C4-2B (cell line): ENCODE data around the gene MX2.
A peak's percentile ranks its signal among the peaks of the same experiment; 100 is the strongest.

Experiments
- H3K27ac ChIP-seq: fragments of 450-650 bp; 2 replicates; pipeline ENCODE4 v1.5.1; 2017
- ZFX ChIP-seq: fragments of 450-650 bp; IDR thresholded peaks from 2 replicates; pipeline ENCODE4 v1.6.1; 2017
- TF ChIP-seq, protein P1 (sequence below): fragments of 450-650 bp; conservative IDR thresholded peaks from 2 replicates; pipeline ENCODE4 v1.5.1; 2017; ENCODE audit warnings: mild to moderate bottlenecking

The MX2 gene

DNA sequence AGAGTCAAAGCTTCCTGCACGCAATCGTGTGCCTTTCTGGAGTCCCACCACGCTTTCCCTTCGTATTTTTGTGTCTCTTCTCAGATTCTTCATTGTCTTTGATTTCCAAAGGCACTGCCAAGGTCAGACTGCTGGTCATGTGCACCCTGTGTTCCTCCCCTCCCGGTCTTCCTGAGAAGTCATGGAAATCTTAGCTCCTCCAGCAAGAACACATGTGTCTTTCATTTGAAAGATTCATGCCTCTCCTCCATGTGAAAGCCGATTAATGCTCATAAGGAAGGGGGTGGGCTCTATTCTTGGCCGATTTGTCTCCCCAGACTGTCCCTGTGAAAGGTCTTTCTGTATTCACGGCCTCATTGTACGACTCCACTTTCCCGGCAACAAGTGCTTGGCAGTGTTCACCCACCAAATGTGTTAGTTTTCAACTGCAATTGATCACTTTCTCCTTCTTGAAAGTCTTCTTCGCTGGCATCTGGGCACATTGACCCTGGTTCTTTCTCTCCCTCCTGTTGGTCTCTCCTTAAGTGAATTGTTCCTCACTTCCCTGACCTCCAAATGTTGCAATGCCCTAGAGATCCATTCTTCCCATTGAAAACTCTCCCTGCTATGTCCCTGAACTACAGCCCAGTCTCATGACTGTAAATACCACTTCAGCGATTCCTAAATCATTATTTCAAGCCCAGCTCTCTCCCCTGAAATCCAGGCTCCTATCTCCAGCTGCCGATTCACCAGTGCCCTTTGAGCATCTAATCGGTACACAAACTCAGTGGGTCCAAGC is 25.4 kb downstream of the MX2 start:
- no peak overlapping the region for H3K27ac ChIP-seq
- TF ChIP-seq ZFX: no peak

DNA sequence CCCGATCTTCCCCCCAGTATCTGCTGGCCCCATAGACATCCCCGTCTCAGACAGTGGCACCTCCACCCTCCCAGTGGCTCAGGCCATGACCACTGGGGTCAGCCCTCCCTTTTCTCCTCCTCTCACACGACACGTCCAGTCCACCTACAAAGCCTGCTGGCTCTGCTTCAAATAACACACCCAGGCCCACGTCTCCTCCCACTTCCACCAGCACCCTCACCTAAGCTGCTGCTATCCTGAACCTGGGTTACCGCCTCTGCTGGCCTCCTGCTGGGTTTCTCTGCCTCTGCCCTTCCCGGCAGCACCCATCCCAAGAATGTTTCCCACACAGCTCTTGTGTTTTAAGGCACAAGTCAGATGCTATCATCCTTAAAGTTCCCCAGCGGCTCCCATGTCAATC is 26.0 kb downstream of the MX2 start:
- TF ChIP-seq, protein P1, sequence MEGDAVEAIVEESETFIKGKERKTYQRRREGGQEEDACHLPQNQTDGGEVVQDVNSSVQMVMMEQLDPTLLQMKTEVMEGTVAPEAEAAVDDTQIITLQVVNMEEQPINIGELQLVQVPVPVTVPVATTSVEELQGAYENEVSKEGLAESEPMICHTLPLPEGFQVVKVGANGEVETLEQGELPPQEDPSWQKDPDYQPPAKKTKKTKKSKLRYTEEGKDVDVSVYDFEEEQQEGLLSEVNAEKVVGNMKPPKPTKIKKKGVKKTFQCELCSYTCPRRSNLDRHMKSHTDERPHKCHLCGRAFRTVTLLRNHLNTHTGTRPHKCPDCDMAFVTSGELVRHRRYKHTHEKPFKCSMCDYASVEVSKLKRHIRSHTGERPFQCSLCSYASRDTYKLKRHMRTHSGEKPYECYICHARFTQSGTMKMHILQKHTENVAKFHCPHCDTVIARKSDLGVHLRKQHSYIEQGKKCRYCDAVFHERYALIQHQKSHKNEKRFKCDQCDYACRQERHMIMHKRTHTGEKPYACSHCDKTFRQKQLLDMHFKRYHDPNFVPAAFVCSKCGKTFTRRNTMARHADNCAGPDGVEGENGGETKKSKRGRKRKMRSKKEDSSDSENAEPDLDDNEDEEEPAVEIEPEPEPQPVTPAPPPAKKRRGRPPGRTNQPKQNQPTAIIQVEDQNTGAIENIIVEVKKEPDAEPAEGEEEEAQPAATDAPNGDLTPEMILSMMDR: no peak
- TF ChIP-seq ZFX: no peak
- no peak overlapping the region for H3K27ac ChIP-seq

DNA sequence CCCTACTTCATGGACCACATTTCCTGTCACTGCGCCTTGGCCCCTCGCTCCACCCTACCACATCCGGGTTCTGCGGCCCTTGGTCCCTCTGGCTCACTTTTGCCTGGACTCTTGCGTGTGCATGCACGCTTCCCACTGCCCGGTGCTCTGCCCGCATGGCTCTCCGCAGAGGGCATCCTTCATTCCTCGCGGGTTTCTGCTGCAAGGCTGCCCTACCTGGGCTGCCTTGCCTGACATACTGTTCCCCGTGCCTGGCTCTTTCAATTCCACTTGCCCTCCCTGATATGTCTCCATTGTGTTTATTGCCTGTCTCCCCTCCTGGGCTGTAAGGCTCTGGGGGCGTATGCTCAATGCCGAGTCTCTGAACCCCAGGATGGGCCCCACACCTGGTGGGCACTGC is 26.4 kb downstream of the MX2 start:
- no peak overlapping the region for H3K27ac ChIP-seq
- no peak for TF ChIP-seq ZFX
- TF ChIP-seq, protein P1: no peak

- no peak for TF ChIP-seq ZFX
- TF ChIP-seq, protein P1: no peak
- H3K27ac ChIP-seq: no peak overlapping the region
These were observed 28.3 kb downstream of the MX2 start for GRCh38 chr21:41390043-41390639.

GRCh38 chr21:41393876-41394465 is 32.1 kb downstream of the MX2 start:
- no peak for TF ChIP-seq ZFX
- TF ChIP-seq, protein P1: no peak
- no peak overlapping the region for H3K27ac ChIP-seq

DNA sequence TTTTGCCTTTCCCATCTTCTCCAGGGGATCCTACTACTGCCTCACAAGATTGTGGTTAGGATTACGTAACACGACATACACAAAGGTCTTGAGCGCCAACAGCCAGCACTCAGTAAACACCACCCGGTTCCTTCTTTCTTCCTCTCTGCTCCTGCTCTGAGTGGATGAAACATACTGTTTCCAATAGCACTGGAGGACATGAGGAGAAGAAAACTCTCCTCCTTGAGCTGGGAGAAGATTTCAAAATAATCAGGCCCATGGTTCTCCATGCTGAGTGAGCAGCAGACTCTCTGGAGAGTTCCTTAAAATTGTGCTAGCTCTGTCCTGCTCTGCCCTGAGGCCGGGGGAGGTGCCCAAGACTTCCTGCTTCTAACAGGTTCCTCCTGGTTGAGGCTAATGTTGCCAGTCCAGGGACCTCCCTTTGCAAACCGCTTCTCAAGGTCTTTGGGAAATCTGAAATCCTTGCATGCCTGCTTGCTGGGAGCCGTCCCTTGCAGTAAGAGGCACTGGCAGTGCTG is 34.8 kb downstream of the MX2 start:
- TF ChIP-seq ZFX: no peak
- TF ChIP-seq, protein P1: no peak
- H3K27ac ChIP-seq: peak overlapping the region; percentile 51

DNA sequence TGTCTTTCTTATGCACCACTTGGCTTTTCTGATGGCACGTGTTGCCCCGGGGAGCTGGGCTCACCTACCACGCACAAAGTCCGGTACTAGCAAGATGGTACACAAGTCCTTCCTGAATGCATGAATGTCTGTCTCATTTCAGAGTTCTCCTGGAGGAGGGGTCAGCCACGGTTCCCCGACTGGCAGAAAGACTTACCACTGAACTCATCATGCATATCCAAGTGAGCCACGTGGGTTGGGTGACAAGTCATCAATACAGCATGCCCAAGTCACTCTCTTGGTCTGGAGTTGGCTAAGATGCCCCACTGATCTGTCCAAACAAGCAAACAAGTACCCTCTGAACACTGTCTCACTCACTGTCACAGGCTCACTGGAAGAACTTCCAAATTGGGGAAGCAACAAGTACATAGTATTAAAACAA is 35.7 kb downstream of the MX2 start:
- TF ChIP-seq, protein P1: no peak
- TF ChIP-seq ZFX: no peak
- peak overlapping the region; percentile 51 for H3K27ac ChIP-seq
